NCI-H748 (cell line): Measurements from ENCODE around the gene EGLN2.
"Not testable (repeated sequence)": the region's sequence is repeated elsewhere in the genome, so short reads cannot be mapped to it uniquely, and the experiment has no call there.

Experiments
- DNase-seq: peaks from one replicate; lab custom pipeline; 2025; ENCODE audit not compliant: unreplicated experiment; lab: John Stamatoyannopoulos, UW

The EGLN2 gene

GRCh38 chr19:40776364-40776763 is 22.6 kb upstream of the EGLN2 start:
- no peak for DNase-seq

GRCh38 chr19:40776932-40777644 is 21.9 kb upstream of the EGLN2 start:
- peak; percentile 98 for DNase-seq

GRCh38 chr19:40777645-40777936 is 21.4 kb upstream of the EGLN2 start:
- no peak for DNase-seq

GRCh38 chr19:40777937-40778705 is 20.9 kb upstream of the EGLN2 start, which contains the start of gene RAB4B:
RAB4B (plus strand) TSS chr19:40778247; CDS start chr19:40778376, 129 bp downstream.
- DNase-seq, result peak; percentile 100

- DNase-seq, result no peak
Measured at GRCh38 chr19:40778706-40779284, 20.2 kb upstream of the EGLN2 start.

GRCh38 chr19:40780582-40780981 is 18.4 kb upstream of the EGLN2 start:
- DNase-seq, result no peak

GRCh38 chr19:40781140-40781539 is 17.9 kb upstream of the EGLN2 start:
- no peak for DNase-seq

GRCh38 chr19:40783711-40784110 is 15.3 kb upstream of the EGLN2 start:
- DNase-seq, result no peak

GRCh38 chr19:40784146-40784545 is 14.8 kb upstream of the EGLN2 start:
- DNase-seq, result not testable (repeated sequence)

GRCh38 chr19:40785526-40785925 is 13.5 kb upstream of the EGLN2 start:
- DNase-seq, result no peak

- DNase-seq, result no peak
Measured at GRCh38 chr19:40786060-40787037, 12.6 kb upstream of the EGLN2 start.

GRCh38 chr19:40791349-40791748 is 7.6 kb upstream of the EGLN2 start:
- DNase-seq, result no peak

- no peak for DNase-seq
Measured at GRCh38 chr19:40791996-40792395, 7.0 kb upstream of the EGLN2 start.

GRCh38 chr19:40797166-40797962 is 1.6 kb upstream of the EGLN2 start:
- DNase-seq, result no peak

GRCh38 chr19:40797963-40798682 is 868 bp upstream of the EGLN2 start:
- DNase-seq, result peak; percentile 88

GRCh38 chr19:40799558-40800338 is 757 bp downstream of the EGLN2 start:
- no peak for DNase-seq

GRCh38 chr19:40800339-40800996 is 1.5 kb downstream of the EGLN2 start:
- no peak for DNase-seq

GRCh38 chr19:40800997-40801377 is 2.0 kb downstream of the EGLN2 start:
- no peak for DNase-seq
